IMR-90 (cell line): ENCODE data around the gene MED6. TPM values are rescaled to one million over a fixed set of nuclear protein-coding genes. Genes with fewer than 3 reads are reported as not detected.

Source experiments
- ATAC-seq: fragments of 200-7000 bp; cut with Tn5 transposase; 2 replicates; pipeline ENCODE4 v1.9.1; 2020; ENCODE audit warnings: low read depth, mild to moderate bottlenecking, moderate library complexity
- BruUV-seq: library from RNA; stranded (reverse); fragments of 400-500 nt; replicated peaks from 2 replicates; lab custom pipeline; 2021; lab: Mats Ljungman, UMichigan
- CTCF ChIA-PET: fragments of 300-600 bp; formaldehyde crosslinking; extraction: SDS; loops from one replicate; lab custom pipeline; 2021; ENCODE audit warnings: antibody characterized with exemption; lab: Yijun Ruan, JAX
- POLR2A ChIA-PET: fragments of 300-600 bp; sonication (Branson Sonifier 250); formaldehyde crosslinking; loops from one replicate; lab custom pipeline; 2022; ENCODE audit warnings: antibody characterized with exemption; ENCODE audit not compliant: unreplicated experiment; lab: Charles Lee
- DNase-seq: peaks from one replicate; pipeline ENCODE4 v3.0.0; 2013
- H2AFZ ChIP-seq: replicated peaks from 2 replicates; pipeline ENCODE3; 2013; ENCODE audit warnings: low read length, mild to moderate bottlenecking; ENCODE audit not compliant: poor library complexity
- H2AK5ac ChIP-seq: 2 replicates; pipeline ENCODE4 v1.6.1; 2013; ENCODE audit warnings: low read depth, low read length, inconsistent platforms
- H2AK9ac ChIP-seq: replicated peaks from 2 replicates; pipeline ENCODE3; 2013; ENCODE audit warnings: mild to moderate bottlenecking, low read depth, low read length, moderate library complexity; ENCODE audit not compliant: poor library complexity
- H2BK120ac ChIP-seq: 2 replicates; pipeline ENCODE4 v1.6.1; 2013; ENCODE audit warnings: low read depth, low read length, inconsistent platforms
- H2BK15ac ChIP-seq: 3 replicates; pipeline ENCODE4 v1.6.1; 2013; ENCODE audit warnings: low read depth, low read length, inconsistent platforms
- H2BK20ac ChIP-seq: 2 replicates; pipeline ENCODE4 v1.6.1; 2013; ENCODE audit warnings: low read depth, mild to moderate bottlenecking, inconsistent platforms, low read length, moderate library complexity
- H2BK5ac ChIP-seq: 2 replicates; pipeline ENCODE4 v1.6.1; 2013; ENCODE audit warnings: mild to moderate bottlenecking, low read depth, low read length, inconsistent platforms; ENCODE audit not compliant: poor library complexity, severe bottlenecking
- H3K14ac ChIP-seq: replicated peaks from 2 replicates; pipeline ENCODE4 v1.6.1; 2013; ENCODE audit warnings: low read depth, low read length, inconsistent platforms
- H3K18ac ChIP-seq: 2 replicates; pipeline ENCODE4 v1.6.1; 2013; ENCODE audit warnings: low read depth, low read length, control low read depth
- H3K23ac ChIP-seq: 2 replicates; pipeline ENCODE4 v1.6.1; 2013; ENCODE audit warnings: low read depth, low read length, inconsistent platforms
- H3K27ac ChIP-seq: 2 replicates; pipeline ENCODE4 v1.5.1; 2013; ENCODE audit warnings: mild to moderate bottlenecking, control low read depth, low read length; ENCODE audit not compliant: insufficient read depth
- H3K27me3 ChIP-seq: 2 replicates; pipeline ENCODE4 v1.6.1; 2013; ENCODE audit warnings: low read length; ENCODE audit not compliant: control insufficient read depth, insufficient read depth
- H3K36me3 ChIP-seq: 2 replicates; pipeline ENCODE4 v1.6.1; 2013; ENCODE audit warnings: low read length, mixed read lengths; ENCODE audit not compliant: control insufficient read depth, insufficient read depth
- H3K4ac ChIP-seq: 2 replicates; pipeline ENCODE4 v1.6.1; 2013; ENCODE audit warnings: low read depth, low read length, inconsistent platforms
- H3K4me1 ChIP-seq: 2 replicates; pipeline ENCODE4 v1.6.1; 2013; ENCODE audit warnings: low read length, mixed read lengths; ENCODE audit not compliant: control insufficient read depth, insufficient read depth
- H3K4me2 ChIP-seq: 2 replicates; pipeline ENCODE4 v1.6.1; 2013; ENCODE audit warnings: low read depth, mild to moderate bottlenecking, control low read depth, low read length, moderate library complexity
- H3K4me3 ChIP-seq: 2 replicates; pipeline ENCODE4 v1.5.1; 2013; ENCODE audit warnings: low read depth, mild to moderate bottlenecking, control low read depth, low read length, moderate library complexity; ENCODE audit not compliant: insufficient read depth
- H3K56ac ChIP-seq: 2 replicates; pipeline ENCODE4 v1.6.1; 2013; ENCODE audit warnings: low read length, inconsistent platforms; ENCODE audit not compliant: insufficient read depth; ENCODE audit errors: extremely low read depth
- H3K79me1 ChIP-seq, 2 experiments: 2 replicates each; pipeline ENCODE4 v1.6.1; 2013; ENCODE audit warnings: low read length in 2 of 2, inconsistent platforms in 1 of 2, low read depth in 1 of 2
- H3K9ac ChIP-seq: 2 replicates; pipeline ENCODE4 v1.6.1; 2013; ENCODE audit warnings: low read depth, low read length, control low read depth
- H3K9me1 ChIP-seq: 2 replicates; pipeline ENCODE4 v1.6.1; 2013; ENCODE audit warnings: low read length, inconsistent platforms; ENCODE audit not compliant: insufficient read depth
- H3K9me3 ChIP-seq: 2 replicates; pipeline ENCODE4 v1.6.1; 2013; ENCODE audit warnings: low read length; ENCODE audit not compliant: control insufficient read depth, insufficient read depth
- H4K20me1 ChIP-seq: 2 replicates; pipeline ENCODE4 v1.6.1; 2013; ENCODE audit warnings: low read length, inconsistent platforms; ENCODE audit not compliant: insufficient read depth
- H4K5ac ChIP-seq: 2 replicates; pipeline ENCODE4 v1.6.1; 2013; ENCODE audit warnings: mild to moderate bottlenecking, low read depth, low read length, control low read depth
- H4K8ac ChIP-seq, 2 experiments: 2 replicates each; pipeline ENCODE4 v1.6.1; 2013; ENCODE audit warnings: low read depth in 2 of 2, low read length in 2 of 2, control low read depth in 1 of 2, inconsistent platforms in 1 of 2
- H4K91ac ChIP-seq: 2 replicates; pipeline ENCODE4 v1.6.1; 2013; ENCODE audit warnings: low read depth, low read length, inconsistent platforms; ENCODE audit not compliant: insufficient read depth
- BHLHE40 ChIP-seq: fragments of 150-350 bp; IDR thresholded peaks from 2 replicates; pipeline ENCODE4 v1.6.1; 2016; ENCODE audit warnings: mild to moderate bottlenecking, low read depth, low read length
- CEBPB ChIP-seq: IDR thresholded peaks from 2 replicates; pipeline ENCODE4 v1.6.1; 2012; ENCODE audit warnings: low read depth, low read length, improper control_type of control experiment
- CHD1 ChIP-seq: IDR thresholded peaks from 2 replicates; pipeline ENCODE4 v1.6.1; 2012; ENCODE audit warnings: low read depth, low read length, improper control_type of control experiment
- ELK1 ChIP-seq: fragments of 150-350 bp; IDR thresholded peaks from 2 replicates; pipeline ENCODE4 v1.6.1; 2016; ENCODE audit warnings: low read depth, mild to moderate bottlenecking, low read length, moderate library complexity, borderline replicate concordance
- FOS ChIP-seq: fragments of 150-350 bp; IDR thresholded peaks from 2 replicates; pipeline ENCODE4 v1.6.1; 2016; ENCODE audit warnings: low read depth, low read length
- MAFK ChIP-seq: IDR thresholded peaks from 2 replicates; pipeline ENCODE4 v1.6.1; 2012; ENCODE audit warnings: low read depth, low read length, improper control_type of control experiment
- MAZ ChIP-seq: IDR thresholded peaks from 2 replicates; pipeline ENCODE4 v1.6.1; 2012; ENCODE audit warnings: low read depth, mild to moderate bottlenecking, low read length, improper control_type of control experiment, moderate library complexity, borderline replicate concordance
- MXI1 ChIP-seq: IDR thresholded peaks from 2 replicates; pipeline ENCODE4 v1.6.1; 2012; ENCODE audit warnings: low read depth, mild to moderate bottlenecking, low read length, moderate library complexity, borderline replicate concordance
- NFE2L2 ChIP-seq: fragments of 150-350 bp; IDR thresholded peaks from 2 replicates; pipeline ENCODE4 v1.6.1; 2016; ENCODE audit warnings: low read depth, mild to moderate bottlenecking, low read length
- POLR2A ChIP-seq: IDR thresholded peaks from 2 replicates; pipeline ENCODE4 v1.6.1; 2012; ENCODE audit warnings: mild to moderate bottlenecking, low read depth, low read length
- RAD21 ChIP-seq: IDR thresholded peaks from 2 replicates; pipeline ENCODE4 v1.6.1; 2012; ENCODE audit warnings: low read length, improper control_type of control experiment
- RCOR1 ChIP-seq: IDR thresholded peaks from 2 replicates; pipeline ENCODE4 v1.6.1; 2012; ENCODE audit warnings: mild to moderate bottlenecking, low read length, improper control_type of control experiment; ENCODE audit not compliant: insufficient replicate concordance
- RFX5 ChIP-seq: IDR thresholded peaks from 2 replicates; pipeline ENCODE4 v1.8.0; 2012; ENCODE audit warnings: low read depth, mild to moderate bottlenecking, low read length, moderate library complexity
- SMC3 ChIP-seq: fragments of 150-350 bp; IDR thresholded peaks from 2 replicates; pipeline ENCODE4 v1.6.1; 2016; ENCODE audit warnings: low read depth, mild to moderate bottlenecking, antibody characterized with exemption, low read length, moderate library complexity
- USF2 ChIP-seq: fragments of 150-350 bp; IDR thresholded peaks from 2 replicates; pipeline ENCODE4 v1.6.1; 2017; ENCODE audit warnings: mild to moderate bottlenecking, antibody characterized with exemption, low read length, low read depth
- WGBS, 2 experiments: methylation state at CpG; one replicate each; pipeline versions ENCODE4 v1.1.5 to v1.1.7; 2013; ENCODE audit warnings: missing lambda C conversion rate in 2 of 2; ENCODE audit not compliant: insufficient read length in 1 of 2; ENCODE audit errors: extremely low coverage in 2 of 2; 5-methylcytosine and 5-hydroxymethylcytosine counted together
- dilution Hi-C: fragments of 300-500 bp; cut with HindIII; formaldehyde crosslinking; loops from one replicate; pipeline ENCODE4 v1.14.3; 2018; ENCODE audit warnings: low sequenced_read_pairs; ENCODE audit not compliant: unreplicated experiment
- in situ Hi-C: fragments of 300-500 bp; cut with MboI; formaldehyde crosslinking; loops from 3 replicates; pipeline ENCODE4 v1.14.3; 2019; ENCODE audit warnings: low sequenced_read_pairs, inconsistent platforms, mixed read lengths
- intact Hi-C: fragments of 100-400 bp; cut with micrococcal nuclease; formaldehyde crosslinking; loops from 2 replicates; pipeline ENCODE4 v1.10.0; 2022
- polyA plus RNA-seq, 3 experiments: library from polyadenylated mRNA; depleted of rRNA; stranded (reverse); fragments of >200 nt; gene quantifications; 2 replicates each; pipeline ENCODE4 v1.2.3, GENCODE V29; 2012; ENCODE audit warnings: low replicate concordance in 1 of 3
- total RNA-seq: library from RNA; depleted of rRNA; stranded (reverse); fragments of >200 nt; gene quantifications from 2 replicates; pipeline ENCODE4 v1.2.3, GENCODE V29; 2012
- TF ChIP-seq, protein P1 (sequence below): conservative IDR thresholded peaks from 2 replicates; pipeline ENCODE4 v1.5.1; 2012; ENCODE audit warnings: mild to moderate bottlenecking, low read depth, low read length, improper control_type of control experiment

The MED6 gene
- total and polyA plus RNA-seq, 2 of the 4 experiments (the other 2 are of a cell fraction) = 24.3 to 31.5 TPM

GRCh38 chr14:70595443-70596185, 4.8 kb downstream of the MED6 start:
- TF ChIP-seq RFX5 (no peak), SMC3 (no peak), NFE2L2 (no peak), MAZ (no peak), CEBPB (no peak), USF2 (no peak), BHLHE40 (no peak), CHD1 (no peak), POLR2A (no peak), MXI1 (no peak), FOS (no peak), MAFK (no peak), RAD21 (no peak), RCOR1 (no peak), ELK1 (no peak)
- TF ChIP-seq, protein P1, sequence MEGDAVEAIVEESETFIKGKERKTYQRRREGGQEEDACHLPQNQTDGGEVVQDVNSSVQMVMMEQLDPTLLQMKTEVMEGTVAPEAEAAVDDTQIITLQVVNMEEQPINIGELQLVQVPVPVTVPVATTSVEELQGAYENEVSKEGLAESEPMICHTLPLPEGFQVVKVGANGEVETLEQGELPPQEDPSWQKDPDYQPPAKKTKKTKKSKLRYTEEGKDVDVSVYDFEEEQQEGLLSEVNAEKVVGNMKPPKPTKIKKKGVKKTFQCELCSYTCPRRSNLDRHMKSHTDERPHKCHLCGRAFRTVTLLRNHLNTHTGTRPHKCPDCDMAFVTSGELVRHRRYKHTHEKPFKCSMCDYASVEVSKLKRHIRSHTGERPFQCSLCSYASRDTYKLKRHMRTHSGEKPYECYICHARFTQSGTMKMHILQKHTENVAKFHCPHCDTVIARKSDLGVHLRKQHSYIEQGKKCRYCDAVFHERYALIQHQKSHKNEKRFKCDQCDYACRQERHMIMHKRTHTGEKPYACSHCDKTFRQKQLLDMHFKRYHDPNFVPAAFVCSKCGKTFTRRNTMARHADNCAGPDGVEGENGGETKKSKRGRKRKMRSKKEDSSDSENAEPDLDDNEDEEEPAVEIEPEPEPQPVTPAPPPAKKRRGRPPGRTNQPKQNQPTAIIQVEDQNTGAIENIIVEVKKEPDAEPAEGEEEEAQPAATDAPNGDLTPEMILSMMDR = no peak
- Histone ChIP-seq H2BK5ac (no peak overlapping the region), H3K9me1 (peaks cover 7% of the 10 kb centered on the region; the same call in 1 of the 2 replicates), H3K4me2 (no peak overlapping the region), H3K14ac (no peak overlapping the region), H4K91ac (no peak overlapping the region), H2AFZ (no peak overlapping the region), H3K4ac (no peak overlapping the region), H3K36me3 (peaks cover 30% of the 10 kb centered on the region), H2BK20ac (no peak overlapping the region), H3K18ac (no peak overlapping the region), H4K20me1 (no peaks in the 10 kb centered on the region), H3K4me3 (no peak overlapping the region), H3K4me1 (peaks cover 3% of the 10 kb centered on the region; the same call in 1 of the 2 replicates), H3K27ac (no peak overlapping the region), H4K8ac (no peak overlapping the region), H2AK9ac (no peak overlapping the region), H4K5ac (no peak overlapping the region), H3K9ac (no peak overlapping the region), H2BK15ac (no peak overlapping the region), H3K23ac (no peak overlapping the region), H2BK120ac (no peak overlapping the region), H3K27me3 (no peaks in the 10 kb centered on the region), H2AK5ac (no peak overlapping the region), H3K9me3 (no peaks in the 10 kb centered on the region), H3K56ac (no peak overlapping the region), H3K79me1 (peaks cover 12 to 27% of the 10 kb centered on the region in 2 experiments)
- BruUV-seq = no TSS peak
- 100% methylated on average over 5 of the region's 9 CpGs; no CpG with 5 or more reads in 1 of the 2 experiments for WGBS, 2 experiments
- no peak for ATAC-seq
- POLR2A ChIA-PET = no interaction called here
- dilution Hi-C loops (no loop called here), in situ Hi-C loops (no loop called here), intact Hi-C loops (no loop called here)
- DNase-seq = peak; percentile 48
- CTCF ChIA-PET = no interaction called here
